NCI-H460 (cell line): Measurements from ENCODE around the gene NUDT7. TPM values are rescaled to one million over a fixed set of nuclear protein-coding genes. Genes with fewer than 3 reads are reported as not detected.

ENCODE experiments used
- DNase-seq: peaks from one replicate; pipeline ENCODE4 v3.0.0-alpha.2; 2016; ENCODE audit warnings: low read depth; ENCODE audit errors: extremely low read depth
- total RNA-seq: library from RNA; depleted of rRNA; stranded (reverse); fragments of >200 nt; shearing (Covaris generic); gene quantifications from 2 replicates; pipeline ENCODE4 v1.2.3, GENCODE V29; 2014; rRNA removed

NUDT7 gene
- total RNA-seq, 1 experiment from 2014 or later, result 4.1 TPM

- no peak for DNase-seq
Observed at GRCh38 chr16:77775911-77776909, 53.9 kb downstream of the NUDT7 start.

GRCh38 chr16:77777745-77778144 lies 55.4 kb downstream of the NUDT7 start:
- DNase-seq, result no peak

GRCh38 chr16:77780378-77780837 lies 58.1 kb downstream of the NUDT7 start:
- no peak for DNase-seq

GRCh38 chr16:77781091-77781490 lies 58.8 kb downstream of the NUDT7 start:
- DNase-seq, result no peak

- no peak for DNase-seq
Observed at GRCh38 chr16:77782694-77783093, 60.4 kb downstream of the NUDT7 start.

- DNase-seq, result no peak
Observed at GRCh38 chr16:77784441-77785372, 62.4 kb downstream of the NUDT7 start.

- no peak for DNase-seq
Observed at GRCh38 chr16:77785373-77785764, 63.1 kb downstream of the NUDT7 start.

GRCh38 chr16:77786186-77786847 lies 64.0 kb downstream of the NUDT7 start:
- DNase-seq, result no peak

GRCh38 chr16:77787452-77787851 lies 65.1 kb downstream of the NUDT7 start:
- DNase-seq, result no peak

GRCh38 chr16:77788181-77789084 lies 66.1 kb downstream of the NUDT7 start, which contains the start of gene VAT1L:
TSS of gene VAT1L (plus strand) at chr16:77788564. CDS start at chr16:77788683, 119 bp downstream.
- no peak for DNase-seq

GRCh38 chr16:77789085-77790008 lies 67.0 kb downstream of the NUDT7 start:
- no peak for DNase-seq

- DNase-seq, result no peak
Observed at GRCh38 chr16:77790009-77790372, 67.7 kb downstream of the NUDT7 start.

GRCh38 chr16:77790912-77791311 lies 68.6 kb downstream of the NUDT7 start:
- no peak for DNase-seq

Other genes starting within 250 kb of the NUDT7 start
- gene VAT1L, start 66.0 kb downstream of the NUDT7 start, total RNA-seq, result not detected in 2 replicates